ENCODE data around the gene SORCS1. TPM values are rescaled to one million over a fixed set of nuclear protein-coding genes. Genes with fewer than 3 reads are reported as not detected.

The SORCS1 gene
- total and polyA plus RNA-seq, 12 donors: 0.18 to 11.1 (median 1.1) TPM

DNA sequence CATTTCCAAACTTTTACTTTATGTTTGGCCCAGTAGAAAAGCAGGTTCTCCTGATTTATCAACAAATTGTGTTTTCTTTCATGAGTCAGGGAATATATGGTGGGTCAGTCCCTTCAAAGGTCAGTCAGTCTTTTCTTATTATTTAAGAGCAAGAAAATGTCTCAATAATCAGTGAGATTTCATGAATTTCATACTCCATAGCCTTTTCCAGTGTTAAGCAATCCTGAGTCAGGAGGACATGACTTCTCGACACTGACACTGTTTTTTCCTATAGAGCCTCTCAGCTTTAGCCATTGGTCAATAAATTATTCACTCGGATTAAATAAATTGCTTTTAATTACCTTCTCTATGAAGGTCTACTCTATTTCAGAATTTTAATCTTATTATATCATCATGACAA lies 334.5 kb downstream of the SORCS1 start:
- Histone ChIP-seq H3K27me3 (no peaks in the 10 kb centered on the region), H3K9me3 (replicated peaks in 1 of 3) (no peaks in the 10 kb centered on the region), H3K36me3 (replicated peaks in 1 of 2) (no peaks in the 10 kb centered on the region), H3K4me1 (replicated peaks in 1 of 2) (no peaks in the 10 kb centered on the region), H3K4me3 (no peak overlapping the region), H3K27ac (no peak overlapping the region)
- TF ChIP-seq, protein P1, sequence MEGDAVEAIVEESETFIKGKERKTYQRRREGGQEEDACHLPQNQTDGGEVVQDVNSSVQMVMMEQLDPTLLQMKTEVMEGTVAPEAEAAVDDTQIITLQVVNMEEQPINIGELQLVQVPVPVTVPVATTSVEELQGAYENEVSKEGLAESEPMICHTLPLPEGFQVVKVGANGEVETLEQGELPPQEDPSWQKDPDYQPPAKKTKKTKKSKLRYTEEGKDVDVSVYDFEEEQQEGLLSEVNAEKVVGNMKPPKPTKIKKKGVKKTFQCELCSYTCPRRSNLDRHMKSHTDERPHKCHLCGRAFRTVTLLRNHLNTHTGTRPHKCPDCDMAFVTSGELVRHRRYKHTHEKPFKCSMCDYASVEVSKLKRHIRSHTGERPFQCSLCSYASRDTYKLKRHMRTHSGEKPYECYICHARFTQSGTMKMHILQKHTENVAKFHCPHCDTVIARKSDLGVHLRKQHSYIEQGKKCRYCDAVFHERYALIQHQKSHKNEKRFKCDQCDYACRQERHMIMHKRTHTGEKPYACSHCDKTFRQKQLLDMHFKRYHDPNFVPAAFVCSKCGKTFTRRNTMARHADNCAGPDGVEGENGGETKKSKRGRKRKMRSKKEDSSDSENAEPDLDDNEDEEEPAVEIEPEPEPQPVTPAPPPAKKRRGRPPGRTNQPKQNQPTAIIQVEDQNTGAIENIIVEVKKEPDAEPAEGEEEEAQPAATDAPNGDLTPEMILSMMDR (IDR thresholded peaks at IDR 0.05): no peak
- no peak for TF ChIP-seq POLR2A (IDR thresholded peaks at IDR 0.05)
- 75 to 87% (median 78%) methylated on average over 2 of the region's 2 CpGs for WGBS, 4 donors
- intact Hi-C loops (cut with DNase I): no loop called here
- no peak for DNase-seq

DNA sequence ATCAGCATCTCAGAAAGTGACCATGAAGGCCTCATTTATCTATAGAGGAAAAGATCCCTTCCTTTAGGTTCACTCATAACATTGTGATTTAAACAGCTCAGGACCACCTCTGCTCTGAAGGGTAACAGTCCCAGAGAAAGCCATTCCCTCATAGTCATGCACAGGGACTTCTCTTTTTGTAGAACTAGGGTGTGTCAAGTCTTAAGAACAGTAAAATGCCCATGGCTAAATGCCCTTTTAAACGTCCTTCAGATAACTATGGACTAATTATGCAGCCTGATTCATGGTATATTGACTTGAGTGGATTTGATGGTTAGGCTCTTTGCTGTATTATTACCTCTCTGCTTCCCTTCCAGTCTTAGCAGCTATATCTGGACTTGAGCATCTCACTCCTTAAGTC lies 337.8 kb downstream of the SORCS1 start:
- intact Hi-C loops (cut with DNase I): no loop called here
- Histone ChIP-seq H3K27me3 (no peaks in the 10 kb centered on the region), H3K27ac (no peak overlapping the region), H3K36me3 (replicated peaks in 1 of 2) (no peaks in the 10 kb centered on the region), H3K9me3 (replicated peaks in 1 of 3) (no peaks in the 10 kb centered on the region), H3K4me1 (replicated peaks in 1 of 2) (no peaks in the 10 kb centered on the region), H3K4me3 (no peak overlapping the region)
- DNase-seq: no peak
- WGBS, 4 donors: 13 to 23% (median 18%) methylated on average over 1 of the region's 1 CpG
- TF ChIP-seq POLR2A (IDR thresholded peaks at IDR 0.05): no peak

DNA sequence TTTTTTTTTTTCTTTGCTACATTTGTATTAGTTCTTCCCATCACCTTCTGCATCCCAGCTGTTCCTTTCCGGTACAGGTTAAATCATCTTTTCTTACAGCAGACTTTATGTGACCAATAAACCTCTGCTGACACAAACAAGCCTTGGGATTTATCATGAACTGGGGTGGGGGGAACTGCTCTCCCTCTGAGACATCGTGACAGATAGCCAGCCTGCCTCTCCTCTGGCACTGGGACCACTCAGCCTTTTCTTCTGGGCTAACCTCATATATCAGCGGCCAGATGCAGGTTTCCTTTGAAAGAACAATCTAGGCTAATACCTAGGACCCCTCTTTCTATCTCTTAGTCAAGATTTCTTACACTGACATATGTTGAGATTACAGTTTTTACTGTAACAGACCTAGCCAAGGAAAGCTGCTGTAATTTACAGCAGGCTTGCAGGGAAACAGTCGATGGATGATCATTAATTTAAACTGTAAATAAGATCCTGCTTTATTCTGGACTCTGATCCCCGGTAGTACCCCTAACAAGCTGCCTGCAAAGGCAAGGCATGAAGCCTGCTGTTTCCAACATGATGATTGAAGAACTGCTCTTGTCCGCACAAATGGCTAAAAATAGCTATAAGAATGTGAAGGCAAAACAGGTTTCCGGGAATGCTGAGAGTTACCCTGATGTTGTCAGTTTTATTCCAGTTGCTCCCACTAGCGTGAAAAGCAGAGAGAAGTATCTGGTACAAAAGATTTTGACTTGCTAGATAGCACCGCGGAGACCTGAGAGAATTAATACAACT lies 338.7 kb downstream of the SORCS1 start:
- H3K4me3 ChIP-seq: no peak overlapping the region
- no peaks in the 10 kb centered on the region for H3K27me3 ChIP-seq
- H3K4me1 ChIP-seq (replicated peaks in 1 of 2): no peaks in the 10 kb centered on the region
- H3K27ac ChIP-seq: no peak overlapping the region
- no peaks in the 10 kb centered on the region for H3K9me3 ChIP-seq (replicated peaks in 1 of 3)
- no peak for DNase-seq
- no peaks in the 10 kb centered on the region for H3K36me3 ChIP-seq (replicated peaks in 1 of 2)
- 39 to 47% (median 44%) methylated on average over 10 of the region's 10 CpGs for WGBS, 4 donors
- intact Hi-C loops (cut with DNase I): no loop called here
- TF ChIP-seq POLR2A (IDR thresholded peaks at IDR 0.05): no peak
- TF ChIP-seq, protein P1 (IDR thresholded peaks at IDR 0.05): no peak

DNA sequence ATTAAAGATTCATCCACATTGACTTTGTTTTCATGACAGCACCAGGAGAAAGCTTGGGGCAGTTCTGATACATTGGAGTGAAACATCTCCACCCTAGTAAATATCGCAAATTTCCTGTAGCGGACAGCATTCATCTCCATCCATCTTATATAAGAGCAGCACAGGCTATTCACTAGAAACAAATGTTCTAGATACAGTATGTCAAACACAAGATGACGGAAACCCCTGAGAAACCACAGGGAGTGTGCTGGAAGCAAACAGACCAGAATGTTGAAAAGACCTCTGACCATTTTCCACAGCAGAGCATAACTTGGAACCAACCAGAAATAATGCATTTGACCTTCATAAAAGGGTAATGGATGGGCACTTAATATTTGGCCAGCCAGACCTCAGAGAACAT lies 343.9 kb downstream of the SORCS1 start:
- Histone ChIP-seq H3K27me3 (no peaks in the 10 kb centered on the region), H3K4me1 (replicated peaks in 1 of 2) (no peaks in the 10 kb centered on the region), H3K9me3 (replicated peaks in 1 of 3) (no peaks in the 10 kb centered on the region), H3K4me3 (no peak overlapping the region), H3K27ac (no peak overlapping the region), H3K36me3 (replicated peaks in 1 of 2) (no peaks in the 10 kb centered on the region)
- intact Hi-C loops (cut with DNase I): no loop called here
- WGBS, 4 donors: 76 to 86% (median 84%) methylated on average over 3 of the region's 3 CpGs
- no peak for DNase-seq
- no peak for TF ChIP-seq POLR2A (IDR thresholded peaks at IDR 0.05)
- TF ChIP-seq, protein P1 (IDR thresholded peaks at IDR 0.05): no peak

DNA sequence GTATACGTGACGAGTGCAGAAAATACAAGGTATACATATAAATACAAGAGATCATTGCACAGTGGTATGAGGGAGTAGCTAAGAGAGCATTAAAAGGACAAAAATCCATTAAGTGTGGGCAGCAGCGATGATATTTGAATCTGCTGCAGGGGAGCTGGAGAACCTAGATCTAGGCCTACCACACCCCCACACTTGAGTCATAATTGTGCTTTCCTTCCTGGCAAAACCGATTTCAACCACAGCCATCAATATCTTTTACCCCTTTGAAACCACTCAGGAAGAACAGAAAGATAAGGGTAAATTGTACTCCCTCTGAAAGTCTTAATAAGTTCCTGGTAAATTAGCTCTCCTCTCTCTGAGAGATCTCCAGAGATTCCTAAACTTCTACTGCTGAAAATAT lies 345.0 kb downstream of the SORCS1 start:
- intact Hi-C loops (cut with DNase I): no loop called here
- DNase-seq: no peak
- no peak overlapping the region for H3K27ac ChIP-seq
- no peak for TF ChIP-seq POLR2A (IDR thresholded peaks at IDR 0.05)
- TF ChIP-seq, protein P1 (IDR thresholded peaks at IDR 0.05): no peak
- 61 to 69% (median 65%) methylated on average over 4 of the region's 4 CpGs for WGBS, 4 donors
- no peak overlapping the region for H3K4me3 ChIP-seq
- no peaks in the 10 kb centered on the region for H3K9me3 ChIP-seq (replicated peaks in 1 of 3)
- H3K4me1 ChIP-seq (replicated peaks in 1 of 2): no peaks in the 10 kb centered on the region
- H3K36me3 ChIP-seq (replicated peaks in 1 of 2): no peaks in the 10 kb centered on the region
- H3K27me3 ChIP-seq: no peaks in the 10 kb centered on the region
